IMR-90 (cell line): ENCODE data around the gene NUTM1. TPM values are rescaled to one million over a fixed set of nuclear protein-coding genes. Genes with fewer than 3 reads are reported as not detected.
A peak's percentile ranks its signal among the peaks of the same experiment; 100 is the strongest.

Source experiments
- ATAC-seq: fragments of 200-7000 bp; cut with Tn5 transposase; 2 replicates; pipeline ENCODE4 v1.9.1; 2020; ENCODE audit warnings: low read depth, mild to moderate bottlenecking, moderate library complexity
- BruUV-seq: library from RNA; stranded (reverse); fragments of 400-500 nt; replicated peaks from 2 replicates; lab custom pipeline; 2021; lab: Mats Ljungman, UMichigan
- CTCF ChIA-PET: fragments of 300-600 bp; formaldehyde crosslinking; extraction: SDS; loops from one replicate; lab custom pipeline; 2021; ENCODE audit warnings: antibody characterized with exemption; lab: Yijun Ruan, JAX
- POLR2A ChIA-PET: fragments of 300-600 bp; sonication (Branson Sonifier 250); formaldehyde crosslinking; loops from one replicate; lab custom pipeline; 2022; ENCODE audit warnings: antibody characterized with exemption; ENCODE audit not compliant: unreplicated experiment; lab: Charles Lee
- DNase-seq: peaks from one replicate; pipeline ENCODE4 v3.0.0; 2013
- H2AFZ ChIP-seq: replicated peaks from 2 replicates; pipeline ENCODE3; 2013; ENCODE audit warnings: low read length, mild to moderate bottlenecking; ENCODE audit not compliant: poor library complexity
- H2AK5ac ChIP-seq: 2 replicates; pipeline ENCODE4 v1.6.1; 2013; ENCODE audit warnings: low read depth, low read length, inconsistent platforms
- H2AK9ac ChIP-seq: replicated peaks from 2 replicates; pipeline ENCODE3; 2013; ENCODE audit warnings: mild to moderate bottlenecking, low read depth, low read length, moderate library complexity; ENCODE audit not compliant: poor library complexity
- H2BK120ac ChIP-seq: 2 replicates; pipeline ENCODE4 v1.6.1; 2013; ENCODE audit warnings: low read depth, low read length, inconsistent platforms
- H2BK15ac ChIP-seq: 3 replicates; pipeline ENCODE4 v1.6.1; 2013; ENCODE audit warnings: low read depth, low read length, inconsistent platforms
- H2BK20ac ChIP-seq: 2 replicates; pipeline ENCODE4 v1.6.1; 2013; ENCODE audit warnings: low read depth, mild to moderate bottlenecking, inconsistent platforms, low read length, moderate library complexity
- H2BK5ac ChIP-seq: 2 replicates; pipeline ENCODE4 v1.6.1; 2013; ENCODE audit warnings: mild to moderate bottlenecking, low read depth, low read length, inconsistent platforms; ENCODE audit not compliant: poor library complexity, severe bottlenecking
- H3K14ac ChIP-seq: replicated peaks from 2 replicates; pipeline ENCODE4 v1.6.1; 2013; ENCODE audit warnings: low read depth, low read length, inconsistent platforms
- H3K18ac ChIP-seq: 2 replicates; pipeline ENCODE4 v1.6.1; 2013; ENCODE audit warnings: low read depth, low read length, control low read depth
- H3K23ac ChIP-seq: 2 replicates; pipeline ENCODE4 v1.6.1; 2013; ENCODE audit warnings: low read depth, low read length, inconsistent platforms
- H3K27ac ChIP-seq: 2 replicates; pipeline ENCODE4 v1.5.1; 2013; ENCODE audit warnings: mild to moderate bottlenecking, control low read depth, low read length; ENCODE audit not compliant: insufficient read depth
- H3K27me3 ChIP-seq: 2 replicates; pipeline ENCODE4 v1.6.1; 2013; ENCODE audit warnings: low read length; ENCODE audit not compliant: control insufficient read depth, insufficient read depth
- H3K36me3 ChIP-seq: 2 replicates; pipeline ENCODE4 v1.6.1; 2013; ENCODE audit warnings: low read length, mixed read lengths; ENCODE audit not compliant: control insufficient read depth, insufficient read depth
- H3K4ac ChIP-seq: 2 replicates; pipeline ENCODE4 v1.6.1; 2013; ENCODE audit warnings: low read depth, low read length, inconsistent platforms
- H3K4me1 ChIP-seq: 2 replicates; pipeline ENCODE4 v1.6.1; 2013; ENCODE audit warnings: low read length, mixed read lengths; ENCODE audit not compliant: control insufficient read depth, insufficient read depth
- H3K4me2 ChIP-seq: 2 replicates; pipeline ENCODE4 v1.6.1; 2013; ENCODE audit warnings: low read depth, mild to moderate bottlenecking, control low read depth, low read length, moderate library complexity
- H3K4me3 ChIP-seq: 2 replicates; pipeline ENCODE4 v1.5.1; 2013; ENCODE audit warnings: low read depth, mild to moderate bottlenecking, control low read depth, low read length, moderate library complexity; ENCODE audit not compliant: insufficient read depth
- H3K56ac ChIP-seq: 2 replicates; pipeline ENCODE4 v1.6.1; 2013; ENCODE audit warnings: low read length, inconsistent platforms; ENCODE audit not compliant: insufficient read depth; ENCODE audit errors: extremely low read depth
- H3K79me1 ChIP-seq, 2 experiments: 2 replicates each; pipeline ENCODE4 v1.6.1; 2013; ENCODE audit warnings: low read length in 2 of 2, inconsistent platforms in 1 of 2, low read depth in 1 of 2
- H3K9ac ChIP-seq: 2 replicates; pipeline ENCODE4 v1.6.1; 2013; ENCODE audit warnings: low read depth, low read length, control low read depth
- H3K9me1 ChIP-seq: 2 replicates; pipeline ENCODE4 v1.6.1; 2013; ENCODE audit warnings: low read length, inconsistent platforms; ENCODE audit not compliant: insufficient read depth
- H3K9me3 ChIP-seq: 2 replicates; pipeline ENCODE4 v1.6.1; 2013; ENCODE audit warnings: low read length; ENCODE audit not compliant: control insufficient read depth, insufficient read depth
- H4K20me1 ChIP-seq: 2 replicates; pipeline ENCODE4 v1.6.1; 2013; ENCODE audit warnings: low read length, inconsistent platforms; ENCODE audit not compliant: insufficient read depth
- H4K5ac ChIP-seq: 2 replicates; pipeline ENCODE4 v1.6.1; 2013; ENCODE audit warnings: mild to moderate bottlenecking, low read depth, low read length, control low read depth
- H4K8ac ChIP-seq, 2 experiments: 2 replicates each; pipeline ENCODE4 v1.6.1; 2013; ENCODE audit warnings: low read depth in 2 of 2, low read length in 2 of 2, control low read depth in 1 of 2, inconsistent platforms in 1 of 2
- H4K91ac ChIP-seq: 2 replicates; pipeline ENCODE4 v1.6.1; 2013; ENCODE audit warnings: low read depth, low read length, inconsistent platforms; ENCODE audit not compliant: insufficient read depth
- CHD1 ChIP-seq: IDR thresholded peaks from 2 replicates; pipeline ENCODE4 v1.6.1; 2012; ENCODE audit warnings: low read depth, low read length, improper control_type of control experiment
- FOS ChIP-seq: fragments of 150-350 bp; IDR thresholded peaks from 2 replicates; pipeline ENCODE4 v1.6.1; 2016; ENCODE audit warnings: low read depth, low read length
- MXI1 ChIP-seq: IDR thresholded peaks from 2 replicates; pipeline ENCODE4 v1.6.1; 2012; ENCODE audit warnings: low read depth, mild to moderate bottlenecking, low read length, moderate library complexity, borderline replicate concordance
- WGBS, 2 experiments: methylation state at CpG; one replicate each; pipeline versions ENCODE4 v1.1.5 to v1.1.7; 2013; ENCODE audit warnings: missing lambda C conversion rate in 2 of 2; ENCODE audit not compliant: insufficient read length in 1 of 2; ENCODE audit errors: extremely low coverage in 2 of 2; 5-methylcytosine and 5-hydroxymethylcytosine counted together
- dilution Hi-C: fragments of 300-500 bp; cut with HindIII; formaldehyde crosslinking; loops from one replicate; pipeline ENCODE4 v1.14.3; 2018; ENCODE audit warnings: low sequenced_read_pairs; ENCODE audit not compliant: unreplicated experiment
- in situ Hi-C: fragments of 300-500 bp; cut with MboI; formaldehyde crosslinking; loops from 3 replicates; pipeline ENCODE4 v1.14.3; 2019; ENCODE audit warnings: low sequenced_read_pairs, inconsistent platforms, mixed read lengths
- intact Hi-C: fragments of 100-400 bp; cut with micrococcal nuclease; formaldehyde crosslinking; loops from 2 replicates; pipeline ENCODE4 v1.10.0; 2022
- polyA plus RNA-seq, 3 experiments: library from polyadenylated mRNA; depleted of rRNA; stranded (reverse); fragments of >200 nt; gene quantifications; 2 replicates each; pipeline ENCODE4 v1.2.3, GENCODE V29; 2012; ENCODE audit warnings: low replicate concordance in 1 of 3
- total RNA-seq: library from RNA; depleted of rRNA; stranded (reverse); fragments of >200 nt; gene quantifications from 2 replicates; pipeline ENCODE4 v1.2.3, GENCODE V29; 2012
- TF ChIP-seq, protein P1 (sequence below): conservative IDR thresholded peaks from 2 replicates; pipeline ENCODE4 v1.5.1; 2012; ENCODE audit warnings: mild to moderate bottlenecking, low read depth, low read length, improper control_type of control experiment

Gene NUTM1
- total and polyA plus RNA-seq, 2 of the 4 experiments (the other 2 are of a cell fraction), result not detected

- CTCF ChIA-PET, result interaction anchor here (0.5 to 1.2 kb wide), 3 partner anchors 8 to 223 kb away, joined by 3 to 4 read pairs (median 3); partner anchors contain the start of gene LPCAT4
- DNase-seq, result no peak
- H3K4me2 ChIP-seq, result no peak overlapping the region
- H3K27me3 ChIP-seq, result no peaks in the 10 kb centered on the region
- H2AK5ac ChIP-seq, result no peak overlapping the region
- H3K18ac ChIP-seq, result no peak overlapping the region
- no peak overlapping the region for H2BK5ac ChIP-seq
- H3K9ac ChIP-seq, result no peak overlapping the region
- intact Hi-C loops (loop anchor here (5.0 kb wide), 1 partner anchor 224 kb away; the partner anchor contains the start of gene GOLGA8B), in situ Hi-C loops (no loop called here), dilution Hi-C loops (no loop called here)
- H3K4ac ChIP-seq, result no peak overlapping the region
- no peak overlapping the region for H3K27ac ChIP-seq
- H3K79me1 ChIP-seq, result 0 out of 4 replicates have a peak, but pooled peaks cover under 1 to 2% of the 10 kb centered on the region in 2 experiments
- no peak overlapping the region for H3K4me3 ChIP-seq
- H3K9me1 ChIP-seq, result no peaks in the 10 kb centered on the region
- ATAC-seq, result no peak
- no peak overlapping the region for H2AFZ ChIP-seq
- H4K91ac ChIP-seq, result no peak overlapping the region
- TF ChIP-seq FOS (no peak), MXI1 (no peak), CHD1 (no peak)
- TF ChIP-seq, protein P1, sequence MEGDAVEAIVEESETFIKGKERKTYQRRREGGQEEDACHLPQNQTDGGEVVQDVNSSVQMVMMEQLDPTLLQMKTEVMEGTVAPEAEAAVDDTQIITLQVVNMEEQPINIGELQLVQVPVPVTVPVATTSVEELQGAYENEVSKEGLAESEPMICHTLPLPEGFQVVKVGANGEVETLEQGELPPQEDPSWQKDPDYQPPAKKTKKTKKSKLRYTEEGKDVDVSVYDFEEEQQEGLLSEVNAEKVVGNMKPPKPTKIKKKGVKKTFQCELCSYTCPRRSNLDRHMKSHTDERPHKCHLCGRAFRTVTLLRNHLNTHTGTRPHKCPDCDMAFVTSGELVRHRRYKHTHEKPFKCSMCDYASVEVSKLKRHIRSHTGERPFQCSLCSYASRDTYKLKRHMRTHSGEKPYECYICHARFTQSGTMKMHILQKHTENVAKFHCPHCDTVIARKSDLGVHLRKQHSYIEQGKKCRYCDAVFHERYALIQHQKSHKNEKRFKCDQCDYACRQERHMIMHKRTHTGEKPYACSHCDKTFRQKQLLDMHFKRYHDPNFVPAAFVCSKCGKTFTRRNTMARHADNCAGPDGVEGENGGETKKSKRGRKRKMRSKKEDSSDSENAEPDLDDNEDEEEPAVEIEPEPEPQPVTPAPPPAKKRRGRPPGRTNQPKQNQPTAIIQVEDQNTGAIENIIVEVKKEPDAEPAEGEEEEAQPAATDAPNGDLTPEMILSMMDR, result peak; percentile 18; the same call in 1 of the 2 replicates
- no peak overlapping the region for H2AK9ac ChIP-seq
- no peak overlapping the region for H3K56ac ChIP-seq
- no peak overlapping the region for H4K8ac ChIP-seq
- no peaks in the 10 kb centered on the region for H3K4me1 ChIP-seq
- POLR2A ChIA-PET, result no interaction called here
- no peak overlapping the region for H3K14ac ChIP-seq
- H3K23ac ChIP-seq, result no peak overlapping the region
- no peak overlapping the region for H2BK20ac ChIP-seq
- no peaks in the 10 kb centered on the region for H4K20me1 ChIP-seq
- no peak overlapping the region for H2BK15ac ChIP-seq
- no peak overlapping the region for H2BK120ac ChIP-seq
- H3K36me3 ChIP-seq, result peaks cover 32% of the 10 kb centered on the region
- H3K9me3 ChIP-seq, result no peaks in the 10 kb centered on the region
- 100% methylated on average over 1 of the region's 3 CpGs; no CpG with 5 or more reads in 1 of the 2 experiments for WGBS, 2 experiments
- no TSS peak for BruUV-seq
- H4K5ac ChIP-seq, result no peak overlapping the region
These were observed 15.3 kb downstream of the NUTM1 start for GRCh38 chr15:34358367-34358766.
